Measurements from ENCODE around the gene ECHS1. TPM values are rescaled to one million over a fixed set of nuclear protein-coding genes. Genes with fewer than 3 reads are reported as not detected.
"Not testable (repeated sequence)": the region's sequence is repeated elsewhere in the genome, so short reads cannot be mapped to it uniquely, and the experiment has no call there.

The ECHS1 gene
- polyA plus RNA-seq, 2 donors, result 85.4 to 105 TPM

DNA sequence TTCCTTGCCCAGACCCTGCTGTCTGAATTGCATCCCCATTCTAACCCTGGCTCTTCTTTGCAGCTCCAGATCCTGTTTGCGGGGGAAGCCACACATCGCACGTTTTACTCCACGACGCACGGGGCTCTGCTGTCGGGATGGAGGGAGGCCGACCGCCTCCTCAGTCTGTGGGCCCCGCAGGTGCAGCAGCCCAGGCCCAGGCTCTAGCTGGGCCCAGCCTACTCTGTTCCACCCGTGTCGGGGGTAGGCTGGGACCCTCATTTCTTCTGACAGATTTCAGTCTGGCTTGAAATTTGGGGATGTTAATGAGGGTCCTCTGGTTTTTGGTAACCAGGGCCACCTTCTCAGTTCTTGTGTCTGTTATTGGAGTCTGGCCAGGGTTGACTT lies 18.1 kb upstream of the ECHS1 start:
- no peak overlapping the region for H3K27ac ChIP-seq (ENCODE audit: low read depth in 2 of 2, low read length in 1 of 2)
- peaks cover 0 to 5% of the 10 kb centered on the region in 2 donors for H3K36me3 ChIP-seq (ENCODE audit: control insufficient read depth in 2 of 2, insufficient read depth in 2 of 2, low read length in 1 of 2)
- peaks cover 2 to 4% of the 10 kb centered on the region in 2 donors for H3K4me1 ChIP-seq (ENCODE audit: control insufficient read depth in 2 of 2, insufficient read depth in 2 of 2, low read length in 1 of 2)
- 93 to 94% methylated on average over 12 of the region's 12 CpGs for WGBS, 2 donors
- H3K4me3 ChIP-seq (ENCODE audit: low read depth in 1 of 2, low read length in 2 of 2), result no peak overlapping the region
- H3K27me3 ChIP-seq (ENCODE audit: control insufficient read depth in 1 of 2, insufficient read depth in 2 of 2, low read length in 2 of 2), result no peaks in the 10 kb centered on the region
- H3K9me3 ChIP-seq (ENCODE audit: control insufficient read depth in 2 of 2, insufficient read depth in 1 of 2, low read depth in 1 of 2, low read length in 1 of 2), result peaks cover 0 to 3% of the 10 kb centered on the region in 2 donors

DNA sequence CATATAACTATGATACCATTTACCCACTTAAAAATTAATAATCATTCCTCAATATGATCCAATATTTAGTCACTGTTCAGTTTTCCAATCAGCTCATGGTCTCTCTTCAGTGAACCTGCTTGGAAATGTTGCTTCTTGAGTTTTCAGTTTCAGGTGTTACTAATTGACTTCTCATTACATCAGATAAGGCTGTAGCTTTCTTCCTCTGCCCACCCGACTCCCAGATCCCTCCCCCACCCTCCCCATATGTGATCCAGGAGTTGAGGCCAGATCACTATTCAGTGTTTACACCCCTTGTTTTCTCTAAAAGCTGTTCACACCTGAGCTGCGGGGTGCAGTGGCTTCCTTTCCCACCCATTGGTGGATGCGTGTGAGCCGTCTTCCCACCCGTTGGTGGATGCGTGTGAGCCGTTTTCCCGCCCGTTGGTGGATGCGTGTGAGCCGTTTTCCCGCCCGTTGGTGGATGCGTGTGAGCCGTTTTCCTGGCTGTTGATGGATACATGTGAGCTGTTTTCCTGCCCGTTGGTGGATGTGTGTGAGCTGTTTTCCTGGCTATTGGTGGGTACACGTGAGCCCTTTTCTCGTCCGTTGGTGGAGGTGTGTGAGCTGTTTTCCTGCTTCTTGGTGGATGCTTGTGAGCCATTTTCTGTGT lies 17.6 kb upstream of the ECHS1 start:
- no peak overlapping the region for H3K4me3 ChIP-seq (ENCODE audit: low read depth in 1 of 2, low read length in 2 of 2)
- peaks cover 0 to 3% of the 10 kb centered on the region in 2 donors for H3K9me3 ChIP-seq (ENCODE audit: control insufficient read depth in 2 of 2, insufficient read depth in 1 of 2, low read depth in 1 of 2, low read length in 1 of 2)
- 90% methylated on average over 19 of the region's 19 CpGs for WGBS, 2 donors
- H3K27me3 ChIP-seq (ENCODE audit: control insufficient read depth in 1 of 2, insufficient read depth in 2 of 2, low read length in 2 of 2), result no peaks in the 10 kb centered on the region
- H3K4me1 ChIP-seq (ENCODE audit: control insufficient read depth in 2 of 2, insufficient read depth in 2 of 2, low read length in 1 of 2), result peaks cover 2 to 4% of the 10 kb centered on the region in 2 donors
- H3K36me3 ChIP-seq (ENCODE audit: control insufficient read depth in 2 of 2, insufficient read depth in 2 of 2, low read length in 1 of 2), result peaks cover 0 to 2% of the 10 kb centered on the region in 2 donors
- no peak overlapping the region for H3K27ac ChIP-seq (ENCODE audit: low read depth in 2 of 2, low read length in 1 of 2)

DNA sequence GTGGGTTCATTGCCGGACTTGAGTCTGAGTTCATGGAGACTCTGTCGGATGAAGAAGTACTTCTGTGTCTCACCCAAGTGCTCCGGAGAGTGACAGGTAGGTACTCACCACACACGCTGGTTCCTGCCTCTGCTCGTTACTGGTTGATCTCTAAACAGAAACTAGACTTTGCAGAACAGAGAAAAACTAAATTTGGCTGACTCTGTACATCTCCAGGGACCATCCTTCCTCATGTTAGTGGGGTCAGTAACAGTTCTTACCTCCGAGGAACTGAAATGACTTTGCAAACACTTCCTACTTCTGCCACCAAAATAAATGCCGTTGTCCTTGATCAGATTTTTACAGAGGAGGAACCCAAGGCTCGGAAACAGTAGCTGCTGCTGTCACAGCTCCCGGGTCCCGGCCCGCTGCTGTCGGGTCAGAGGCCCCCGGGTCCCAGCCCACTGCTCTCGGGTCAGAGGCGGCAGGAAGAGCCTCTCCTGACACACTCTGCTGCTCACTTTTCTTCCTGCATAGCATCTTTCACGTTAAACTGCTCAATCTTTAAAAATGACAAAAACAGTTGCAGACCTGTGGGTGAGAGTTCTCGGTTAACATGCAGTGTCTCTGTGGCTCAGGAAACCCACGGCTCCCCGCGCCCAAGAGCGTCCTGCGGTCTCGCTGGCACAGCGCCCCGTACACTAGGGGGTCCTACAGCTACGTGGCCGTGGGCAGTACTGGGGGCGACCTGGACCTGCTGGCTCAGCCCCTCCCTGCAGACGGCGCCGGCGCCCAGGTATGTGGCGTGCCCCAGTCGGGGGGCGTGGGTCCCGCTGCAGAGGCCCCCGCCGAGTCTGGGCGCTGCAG lies 16.0 kb upstream of the ECHS1 start:
- Histone ChIP-seq H3K36me3 (ENCODE audit: control insufficient read depth in 2 of 2, insufficient read depth in 2 of 2, low read length in 1 of 2) (peaks cover 0 to 4% of the 10 kb centered on the region in 2 donors), H3K9me3 (ENCODE audit: control insufficient read depth in 2 of 2, insufficient read depth in 1 of 2, low read depth in 1 of 2, low read length in 1 of 2) (peaks cover 0 to 3% of the 10 kb centered on the region in 2 donors), H3K4me1 (ENCODE audit: control insufficient read depth in 2 of 2, insufficient read depth in 2 of 2, low read length in 1 of 2) (peaks cover 0 to 2% of the 10 kb centered on the region in 2 donors), H3K27ac (ENCODE audit: low read depth in 2 of 2, low read length in 1 of 2) (peak overlapping the region in 1 of 2 donors; percentile 44), H3K27me3 (ENCODE audit: control insufficient read depth in 1 of 2, insufficient read depth in 2 of 2, low read length in 2 of 2) (no peaks in the 10 kb centered on the region), H3K4me3 (ENCODE audit: low read depth in 1 of 2, low read length in 2 of 2) (no peak overlapping the region)
- WGBS, 2 donors, result 77 to 79% methylated on average over 39 of the region's 39 CpGs

DNA sequence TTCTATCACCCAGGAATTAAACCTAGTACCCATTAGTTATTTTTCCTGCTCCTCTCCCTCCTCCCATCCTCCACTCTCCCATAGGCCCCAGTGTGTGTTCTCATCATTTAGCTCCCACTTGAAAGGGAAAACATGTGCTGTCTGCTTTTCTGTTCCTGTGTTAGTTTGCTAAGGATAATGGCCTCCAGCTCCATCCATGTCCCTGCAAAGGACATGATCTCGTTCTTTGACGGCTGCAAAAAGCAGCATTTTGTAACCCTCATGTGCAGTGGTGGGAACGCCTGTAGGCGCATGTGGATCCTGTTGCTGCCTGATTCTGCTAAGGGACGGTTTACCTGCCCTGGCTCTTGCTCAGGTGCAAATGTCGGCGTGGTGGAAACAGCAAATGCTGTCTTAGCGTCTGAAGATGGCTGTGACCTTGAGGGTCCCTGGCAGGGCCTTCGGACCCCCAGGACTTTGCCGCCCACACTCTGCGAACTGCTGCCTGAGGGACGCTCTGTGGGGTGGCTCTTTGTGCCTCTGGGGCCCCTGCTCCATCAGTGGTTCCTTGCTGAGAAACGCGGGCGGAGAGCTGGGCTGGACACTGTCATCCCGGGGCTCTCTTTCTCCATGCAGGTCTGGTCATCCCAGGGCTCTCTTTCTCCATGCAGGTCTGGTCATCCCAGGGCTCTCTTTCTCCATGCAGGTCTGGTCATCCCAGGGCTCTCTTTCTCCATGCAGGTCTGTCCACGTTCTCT lies 15.2 kb upstream of the ECHS1 start:
- peaks cover 0 to 7% of the 10 kb centered on the region in 2 donors for H3K36me3 ChIP-seq (ENCODE audit: control insufficient read depth in 2 of 2, insufficient read depth in 2 of 2, low read length in 1 of 2)
- 85 to 86% methylated on average over 17 of the region's 17 CpGs for WGBS, 2 donors
- peaks cover 0 to under 1% of the 10 kb centered on the region in 2 donors for H3K4me1 ChIP-seq (ENCODE audit: control insufficient read depth in 2 of 2, insufficient read depth in 2 of 2, low read length in 1 of 2)
- H3K27ac ChIP-seq (ENCODE audit: low read depth in 2 of 2, low read length in 1 of 2), result no peak overlapping the region
- H3K4me3 ChIP-seq (ENCODE audit: low read depth in 1 of 2, low read length in 2 of 2), result no peak overlapping the region
- no peaks in the 10 kb centered on the region for H3K27me3 ChIP-seq (ENCODE audit: control insufficient read depth in 1 of 2, insufficient read depth in 2 of 2, low read length in 2 of 2)
- peaks cover 0 to 3% of the 10 kb centered on the region in 2 donors for H3K9me3 ChIP-seq (ENCODE audit: control insufficient read depth in 2 of 2, insufficient read depth in 1 of 2, low read depth in 1 of 2, low read length in 1 of 2)

DNA sequence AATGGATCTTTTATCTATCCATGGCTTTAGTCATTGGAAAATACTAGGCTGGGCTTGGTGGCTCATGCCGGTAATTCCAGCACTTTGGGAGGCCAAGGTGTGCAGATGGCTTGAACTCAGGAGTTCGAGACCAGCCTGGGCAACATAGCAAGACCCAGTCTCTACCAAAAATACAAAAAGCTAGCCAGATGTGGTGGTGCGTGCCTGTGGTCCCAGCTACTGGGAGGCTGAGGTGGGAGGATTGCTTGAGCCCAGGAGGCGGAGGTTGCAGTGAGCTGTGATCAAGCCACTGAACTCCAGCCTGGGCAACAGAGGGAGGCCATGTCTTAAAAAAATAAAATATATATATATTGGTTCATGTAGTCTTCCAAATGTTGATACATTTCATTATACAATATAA lies 13.8 kb upstream of the ECHS1 start:
- not testable (repeated sequence) for H3K4me1 ChIP-seq (ENCODE audit: control insufficient read depth in 2 of 2, insufficient read depth in 2 of 2, low read length in 1 of 2); H3K27me3 ChIP-seq (ENCODE audit: control insufficient read depth in 1 of 2, insufficient read depth in 2 of 2, low read length in 2 of 2); H3K27ac ChIP-seq (ENCODE audit: low read depth in 2 of 2, low read length in 1 of 2); H3K9me3 ChIP-seq (ENCODE audit: control insufficient read depth in 2 of 2, insufficient read depth in 1 of 2, low read depth in 1 of 2, low read length in 1 of 2); H3K4me3 ChIP-seq (ENCODE audit: low read depth in 1 of 2, low read length in 2 of 2); H3K36me3 ChIP-seq (ENCODE audit: control insufficient read depth in 2 of 2, insufficient read depth in 2 of 2, low read length in 1 of 2)
- 94 to 96% methylated on average over 4 of the region's 4 CpGs for WGBS, 2 donors

DNA sequence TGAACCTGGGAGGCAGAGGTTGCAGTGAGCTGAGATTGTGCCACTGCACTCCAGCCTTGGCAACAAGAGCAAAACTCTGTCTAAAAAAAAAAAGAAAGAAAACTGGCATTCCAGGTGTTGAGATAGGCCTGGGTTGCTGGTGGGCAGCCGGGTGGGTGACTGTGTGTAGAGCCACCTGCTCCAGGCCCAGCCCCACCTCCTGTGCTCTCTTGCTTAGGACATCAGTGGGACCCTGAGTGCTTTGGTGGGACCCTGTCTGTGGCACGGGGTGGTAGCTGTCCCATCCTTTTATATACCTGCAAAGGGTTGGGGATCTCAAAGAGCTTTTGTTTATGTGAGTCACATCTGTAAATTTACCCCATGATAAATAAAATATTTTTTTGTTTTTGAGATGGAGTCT lies 12.1 kb upstream of the ECHS1 start:
- Histone ChIP-seq H3K9me3 (ENCODE audit: control insufficient read depth in 2 of 2, insufficient read depth in 1 of 2, low read depth in 1 of 2, low read length in 1 of 2) (no peaks in the 10 kb centered on the region), H3K27me3 (ENCODE audit: control insufficient read depth in 1 of 2, insufficient read depth in 2 of 2, low read length in 2 of 2) (no peaks in the 10 kb centered on the region), H3K4me3 (ENCODE audit: low read depth in 1 of 2, low read length in 2 of 2) (no peak overlapping the region), H3K36me3 (ENCODE audit: control insufficient read depth in 2 of 2, insufficient read depth in 2 of 2, low read length in 1 of 2) (peaks cover 0 to 14% of the 10 kb centered on the region in 2 donors), H3K4me1 (ENCODE audit: control insufficient read depth in 2 of 2, insufficient read depth in 2 of 2, low read length in 1 of 2) (peaks cover 0 to 4% of the 10 kb centered on the region in 2 donors), H3K27ac (ENCODE audit: low read depth in 2 of 2, low read length in 1 of 2) (no peak overlapping the region)
- WGBS, 2 donors, result 92 to 97% methylated on average over 2 of the region's 2 CpGs

DNA sequence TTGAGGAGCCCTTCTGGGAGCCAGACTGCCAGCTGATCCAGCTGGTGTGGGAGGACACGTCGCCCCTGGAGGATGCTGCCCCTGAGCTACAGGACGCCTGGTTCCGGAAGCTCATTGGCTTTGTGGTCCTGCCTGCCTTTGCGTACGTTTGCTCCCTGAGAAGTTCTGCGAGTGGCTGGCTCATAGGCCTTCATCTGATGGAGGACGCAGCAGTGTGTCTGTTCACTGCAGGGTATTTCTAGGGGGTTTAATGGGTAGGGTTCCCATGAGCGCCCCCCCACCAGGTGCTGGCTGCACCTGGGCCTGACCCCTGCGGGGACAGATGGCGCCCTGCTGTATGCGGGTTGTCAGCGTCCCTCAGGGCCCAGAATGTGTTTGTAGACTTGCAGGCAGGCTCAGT lies 10.9 kb upstream of the ECHS1 start:
- Histone ChIP-seq H3K4me1 (ENCODE audit: control insufficient read depth in 2 of 2, insufficient read depth in 2 of 2, low read length in 1 of 2) (peaks cover 0 to 11% of the 10 kb centered on the region in 2 donors), H3K9me3 (ENCODE audit: control insufficient read depth in 2 of 2, insufficient read depth in 1 of 2, low read depth in 1 of 2, low read length in 1 of 2) (no peaks in the 10 kb centered on the region), H3K36me3 (ENCODE audit: control insufficient read depth in 2 of 2, insufficient read depth in 2 of 2, low read length in 1 of 2) (peaks cover 0 to 14% of the 10 kb centered on the region in 2 donors), H3K27me3 (ENCODE audit: control insufficient read depth in 1 of 2, insufficient read depth in 2 of 2, low read length in 2 of 2) (no peaks in the 10 kb centered on the region), H3K27ac (ENCODE audit: low read depth in 2 of 2, low read length in 1 of 2) (no peak overlapping the region), H3K4me3 (ENCODE audit: low read depth in 1 of 2, low read length in 2 of 2) (no peak overlapping the region)
- WGBS, 2 donors, result 93 to 94% methylated on average over 13 of the region's 13 CpGs

DNA sequence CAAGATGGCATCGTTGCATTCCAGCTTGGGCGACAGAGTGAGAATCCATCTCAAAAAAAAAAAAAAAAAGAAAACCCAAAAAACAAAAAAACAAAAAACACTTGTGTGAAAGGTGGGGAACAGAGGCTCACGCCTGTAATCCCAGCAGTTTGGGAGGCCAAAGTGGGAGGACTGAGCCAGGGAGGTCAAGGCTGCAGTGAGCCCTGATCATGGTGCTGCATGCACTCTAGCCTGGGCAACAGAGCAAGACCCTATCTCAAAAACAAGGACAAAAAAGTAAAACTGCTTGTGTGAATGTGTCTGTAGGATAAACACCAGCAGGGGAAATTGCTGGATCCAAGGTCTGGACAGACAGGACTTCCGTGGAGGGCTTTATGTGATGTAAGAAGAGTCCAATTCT lies 10.4 kb upstream of the ECHS1 start:
- Histone ChIP-seq H3K27ac (ENCODE audit: low read depth in 2 of 2, low read length in 1 of 2) (no peak overlapping the region), H3K4me3 (ENCODE audit: low read depth in 1 of 2, low read length in 2 of 2) (no peak overlapping the region), H3K27me3 (ENCODE audit: control insufficient read depth in 1 of 2, insufficient read depth in 2 of 2, low read length in 2 of 2) (no peaks in the 10 kb centered on the region), H3K4me1 (ENCODE audit: control insufficient read depth in 2 of 2, insufficient read depth in 2 of 2, low read length in 1 of 2) (peaks cover 0 to 11% of the 10 kb centered on the region in 2 donors), H3K36me3 (ENCODE audit: control insufficient read depth in 2 of 2, insufficient read depth in 2 of 2, low read length in 1 of 2) (peaks cover 0 to 14% of the 10 kb centered on the region in 2 donors), H3K9me3 (ENCODE audit: control insufficient read depth in 2 of 2, insufficient read depth in 1 of 2, low read depth in 1 of 2, low read length in 1 of 2) (no peaks in the 10 kb centered on the region)
- 96% methylated on average over 4 of the region's 4 CpGs for WGBS, 2 donors

DNA sequence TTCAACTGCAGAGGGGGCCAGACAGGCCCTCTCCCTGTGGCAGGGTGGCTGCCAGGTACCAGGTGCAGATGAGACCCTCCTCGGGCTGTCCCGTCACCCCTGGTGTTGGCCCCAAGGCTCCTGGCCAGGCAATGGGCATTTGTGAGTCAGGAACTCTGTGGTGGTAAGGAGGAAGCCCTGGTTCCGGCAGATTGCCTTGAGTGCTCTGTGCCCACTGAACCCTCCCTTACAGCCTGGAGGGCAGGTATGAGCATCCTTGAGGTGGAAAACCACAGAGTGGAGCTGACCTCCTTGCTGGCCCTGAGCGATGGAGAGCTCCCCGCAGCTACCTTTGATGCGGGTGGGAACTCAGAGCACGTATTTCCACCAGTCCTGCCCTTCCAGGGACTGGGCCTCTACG lies 7.9 kb upstream of the ECHS1 start:
- peaks cover 0 to 17% of the 10 kb centered on the region in 2 donors for H3K4me1 ChIP-seq (ENCODE audit: control insufficient read depth in 2 of 2, insufficient read depth in 2 of 2, low read length in 1 of 2)
- WGBS, 2 donors, result 90 to 91% methylated on average over 8 of the region's 8 CpGs

More for the DNA sequence above, 7.9 kb upstream of the ECHS1 start:
- no peaks in the 10 kb centered on the region for H3K27me3 ChIP-seq (ENCODE audit: control insufficient read depth in 1 of 2, insufficient read depth in 2 of 2, low read length in 2 of 2)
- peak overlapping the region in 1 of 2 donors; percentile 0 for H3K27ac ChIP-seq (ENCODE audit: low read depth in 2 of 2, low read length in 1 of 2)
- no peaks in the 10 kb centered on the region for H3K9me3 ChIP-seq (ENCODE audit: control insufficient read depth in 2 of 2, insufficient read depth in 1 of 2, low read depth in 1 of 2, low read length in 1 of 2)
- no peak overlapping the region for H3K4me3 ChIP-seq (ENCODE audit: low read depth in 1 of 2, low read length in 2 of 2)
- H3K36me3 ChIP-seq (ENCODE audit: control insufficient read depth in 2 of 2, insufficient read depth in 2 of 2, low read length in 1 of 2), result peaks cover 0 to 14% of the 10 kb centered on the region in 2 donors
